ENCODE results near the gene MRTFA.

GRCh38 chr22:40472579-40472978 lies 163.9 kb downstream of the MRTFA start:
- TF ChIP-seq, protein P1, sequence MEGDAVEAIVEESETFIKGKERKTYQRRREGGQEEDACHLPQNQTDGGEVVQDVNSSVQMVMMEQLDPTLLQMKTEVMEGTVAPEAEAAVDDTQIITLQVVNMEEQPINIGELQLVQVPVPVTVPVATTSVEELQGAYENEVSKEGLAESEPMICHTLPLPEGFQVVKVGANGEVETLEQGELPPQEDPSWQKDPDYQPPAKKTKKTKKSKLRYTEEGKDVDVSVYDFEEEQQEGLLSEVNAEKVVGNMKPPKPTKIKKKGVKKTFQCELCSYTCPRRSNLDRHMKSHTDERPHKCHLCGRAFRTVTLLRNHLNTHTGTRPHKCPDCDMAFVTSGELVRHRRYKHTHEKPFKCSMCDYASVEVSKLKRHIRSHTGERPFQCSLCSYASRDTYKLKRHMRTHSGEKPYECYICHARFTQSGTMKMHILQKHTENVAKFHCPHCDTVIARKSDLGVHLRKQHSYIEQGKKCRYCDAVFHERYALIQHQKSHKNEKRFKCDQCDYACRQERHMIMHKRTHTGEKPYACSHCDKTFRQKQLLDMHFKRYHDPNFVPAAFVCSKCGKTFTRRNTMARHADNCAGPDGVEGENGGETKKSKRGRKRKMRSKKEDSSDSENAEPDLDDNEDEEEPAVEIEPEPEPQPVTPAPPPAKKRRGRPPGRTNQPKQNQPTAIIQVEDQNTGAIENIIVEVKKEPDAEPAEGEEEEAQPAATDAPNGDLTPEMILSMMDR (IDR thresholded peaks at IDR 0.05; ENCODE audit: insufficient read depth, low read length, poor library complexity, severe bottlenecking) = no peak
- no peak for TF ChIP-seq EZH2phosphoT487 (conservative IDR thresholded peaks at IDR 0.05; ENCODE audit: low read length)

Data from SU-DHL-6 (cell line).